ENCODE data around the gene COL16A1. TPM values are rescaled to one million over a fixed set of nuclear protein-coding genes. Genes with fewer than 3 reads are reported as not detected.

COL16A1 gene
- total RNA-seq, 1 experiment from 2014 or later = 6.2 TPM

GRCh38 chr1:31742462-31743212 is 38.8 kb upstream of the COL16A1 start:
- Histone ChIP-seq H2BK120ac (ENCODE audit: low read depth, low read length, poor library complexity, severe bottlenecking) (no peak overlapping the region), H3K27ac (ENCODE audit: insufficient read length, low read depth, low read length) (no peak overlapping the region), H2BK5ac (ENCODE audit: insufficient read length, low read length) (no peak overlapping the region), H2BK15ac (ENCODE audit: low read depth, low read length) (no peak overlapping the region), H4K8ac (replicated peaks; ENCODE audit: insufficient read length, low read depth, low read length) (no peak overlapping the region), H3K79me2 (ENCODE audit: insufficient read depth, low read length) (no peaks in the 10 kb centered on the region), H3K9ac (ENCODE audit: extremely low read depth, insufficient read length, low read length) (no peak overlapping the region), H3K4ac (ENCODE audit: low read depth, low read length) (no peak overlapping the region), H4K91ac (ENCODE audit: insufficient read length, low read depth, low read length) (no peak overlapping the region), H3K4me1 (ENCODE audit: insufficient read depth, low read length) (no peaks in the 10 kb centered on the region), H3K23me2 (ENCODE audit: insufficient read length, low read depth, low read length, poor library complexity, severe bottlenecking) (no peaks in the 10 kb centered on the region), H2BK12ac (ENCODE audit: insufficient read length, low read depth, low read length) (no peak overlapping the region), H3K56ac (ENCODE audit: insufficient read length, low read depth, low read length) (no peak overlapping the region), H3K9me3 (ENCODE audit: control insufficient read depth, low read depth, low read length) (no peaks in the 10 kb centered on the region), H3K4me2 (ENCODE audit: insufficient read depth, insufficient read length, low read length) (no peak overlapping the region), H2BK20ac (ENCODE audit: low read depth, low read length, poor library complexity, severe bottlenecking) (no peak overlapping the region), H3K14ac (ENCODE audit: insufficient read depth, low read length) (no peak overlapping the region; the same call in 1 of the 2 replicates), H2AK5ac (ENCODE audit: insufficient read length, low read length) (no peak overlapping the region), H3K18ac (ENCODE audit: insufficient read length, low read depth, low read length) (no peak overlapping the region), H4K5ac (ENCODE audit: insufficient read length, low read depth, low read length) (no peak overlapping the region), H4K20me1 (ENCODE audit: control insufficient read depth, insufficient read depth, insufficient read length) (no peaks in the 10 kb centered on the region), H3K27me3 (ENCODE audit: insufficient read depth, low read length) (no peaks in the 10 kb centered on the region), H3K23ac (ENCODE audit: insufficient read length, low read depth, low read length) (no peak overlapping the region), H2AFZ (ENCODE audit: low read length) (no peak overlapping the region), H3K79me1 (ENCODE audit: insufficient read depth, low read depth, low read length, poor library complexity, severe bottlenecking) (no peaks in the 10 kb centered on the region), H3T11ph (ENCODE audit: low read length) (no peak overlapping the region)
- Mint-ChIP-seq H3K4me3 (no peak overlapping the region), H3K27me3 (ENCODE audit: low read depth) (no peaks in the 10 kb centered on the region), H3K27ac (no peak overlapping the region), H3K9me3 (no peaks in the 10 kb centered on the region), H3K36me3 (ENCODE audit: insufficient read depth in 1 of 3, low read depth in 3 of 3) (no peaks in the 10 kb centered on the region; a peak in 2 of 7 replicates), H3K4me1 (peaks cover 32 to 40% of the 10 kb centered on the region in 2 experiments)
- peak; percentile 53 for DNase-seq
- no peak for TF ChIP-seq CTCF (conservative IDR thresholded peaks at IDR 0.05)
- WGBS (ENCODE audit: extremely low coverage, insufficient read length, low lambda C conversion rate) = no CpG with 5 or more reads among the region's 32 CpGs

All from H9 (cell line).